Measurements from ENCODE around the gene ST6GAL1.
"Not testable (repeated sequence)": the region's sequence is repeated elsewhere in the genome, so short reads cannot be mapped to it uniquely, and the experiment has no call there.

Gene ST6GAL1

DNA sequence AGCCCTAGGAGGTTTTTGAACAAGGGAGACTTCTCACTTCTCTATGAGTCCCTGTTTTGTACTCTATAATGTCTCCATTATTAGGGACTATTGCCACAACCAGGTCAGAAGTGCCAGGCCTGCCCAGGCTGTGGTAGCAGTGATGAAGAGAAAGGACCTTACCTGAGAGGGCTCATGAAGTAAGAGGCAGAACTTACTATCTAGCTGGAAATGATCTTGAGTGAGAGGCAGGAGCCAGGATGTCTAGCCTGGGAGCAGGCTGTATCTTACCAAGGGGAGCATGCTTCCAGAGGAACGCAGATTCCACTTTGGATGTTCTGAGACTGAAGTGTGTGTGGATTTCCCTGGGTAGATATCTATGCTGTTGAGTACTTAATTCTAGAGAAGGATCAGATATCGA lies 115.7 kb downstream of the ST6GAL1 start:
- no peak for DNase-seq (ENCODE audit: low read depth)

DNA sequence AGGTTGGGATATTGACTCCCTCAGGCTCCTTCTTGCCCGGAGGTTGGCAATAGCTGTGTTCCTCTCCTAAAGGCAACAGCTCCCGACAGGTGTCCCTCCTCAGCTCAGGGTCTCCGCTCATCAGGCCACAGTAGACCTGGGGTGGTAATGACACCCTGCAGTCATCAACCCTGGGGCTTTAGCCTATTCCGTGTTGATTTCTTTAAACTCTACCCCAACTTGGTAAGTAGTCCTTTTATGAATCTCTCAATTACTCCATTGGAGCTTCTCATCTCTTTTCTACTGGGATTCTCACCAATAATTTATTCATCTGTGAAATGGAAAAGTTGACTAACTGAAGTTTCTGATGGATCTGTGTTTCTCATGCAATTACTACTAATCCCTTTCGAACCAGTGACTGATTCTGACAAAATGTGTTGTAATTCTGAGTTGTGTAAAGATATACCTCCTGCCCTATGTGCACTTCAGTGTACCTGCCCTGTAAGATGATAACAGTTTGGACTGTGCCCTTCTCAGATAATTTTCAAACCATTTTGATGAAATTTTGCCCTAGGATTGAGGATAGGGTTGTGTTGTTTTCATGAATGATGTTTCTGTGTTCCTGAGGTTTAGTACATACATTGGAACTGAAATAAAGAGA lies 119.3 kb downstream of the ST6GAL1 start:
- DNase-seq (ENCODE audit: low read depth): no peak

DNA sequence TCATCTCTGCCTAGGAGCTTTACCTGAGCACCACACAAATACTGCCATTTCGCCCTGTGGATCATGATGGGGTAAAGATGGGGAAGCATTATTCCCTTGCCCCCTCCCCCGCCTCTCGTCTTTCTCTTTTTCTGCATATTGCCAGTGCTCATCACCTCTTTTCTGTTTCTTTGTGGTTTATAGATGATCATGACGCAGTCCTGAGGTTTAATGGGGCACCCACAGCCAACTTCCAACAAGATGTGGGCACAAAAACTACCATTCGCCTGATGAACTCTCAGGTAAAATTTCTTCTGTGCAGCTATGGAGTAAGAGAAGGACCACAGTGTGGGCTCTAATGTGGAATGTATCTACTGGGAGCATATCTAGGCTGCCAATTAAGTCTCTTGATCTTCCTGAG lies 120.7 kb downstream of the ST6GAL1 start:
- no peak for DNase-seq (ENCODE audit: low read depth)

- no peak for DNase-seq (ENCODE audit: low read depth)
These were observed 121.5 kb downstream of the ST6GAL1 start for GRCh38 chr3:187051724-187052366.

DNA sequence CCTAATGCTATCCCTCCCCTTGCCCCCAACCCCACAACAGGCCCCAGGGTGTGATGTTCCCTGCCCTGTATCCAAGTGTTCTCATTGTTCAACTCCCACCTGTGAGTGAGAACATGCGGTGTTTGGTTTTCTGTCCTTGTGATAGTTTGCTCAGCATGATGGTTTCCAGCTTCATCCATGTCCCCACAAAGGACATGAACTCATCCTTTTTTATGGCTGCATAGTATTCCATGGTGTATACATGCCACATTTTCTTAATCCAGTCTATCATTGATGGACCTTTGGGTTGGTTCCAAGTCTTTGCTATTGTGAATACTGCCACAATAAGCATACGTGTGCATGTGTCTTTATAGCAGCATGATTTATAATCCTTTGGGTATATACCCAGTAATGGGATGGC lies 122.1 kb downstream of the ST6GAL1 start:
- DNase-seq (ENCODE audit: low read depth): not testable (repeated sequence)

DNA sequence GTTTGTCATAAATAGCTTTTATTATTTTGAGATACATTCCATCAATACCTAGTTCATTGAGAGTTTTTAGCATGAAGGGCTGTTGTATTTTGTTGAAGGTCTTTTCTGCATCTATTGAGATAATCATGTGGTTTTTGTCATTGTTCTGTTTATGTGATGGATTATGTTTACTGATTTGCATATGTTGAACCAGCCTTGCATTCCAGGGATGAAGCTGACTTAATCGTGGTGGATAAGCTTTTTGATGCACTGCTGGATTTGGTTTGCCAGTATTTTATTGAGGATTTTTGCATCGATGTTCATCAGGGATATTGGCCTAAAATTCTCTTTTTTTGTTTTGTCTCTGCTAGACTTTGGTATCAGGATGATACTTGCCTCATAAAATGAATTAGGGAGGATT lies 124.1 kb downstream of the ST6GAL1 start:
- DNase-seq (ENCODE audit: low read depth): not testable (repeated sequence)

DNA sequence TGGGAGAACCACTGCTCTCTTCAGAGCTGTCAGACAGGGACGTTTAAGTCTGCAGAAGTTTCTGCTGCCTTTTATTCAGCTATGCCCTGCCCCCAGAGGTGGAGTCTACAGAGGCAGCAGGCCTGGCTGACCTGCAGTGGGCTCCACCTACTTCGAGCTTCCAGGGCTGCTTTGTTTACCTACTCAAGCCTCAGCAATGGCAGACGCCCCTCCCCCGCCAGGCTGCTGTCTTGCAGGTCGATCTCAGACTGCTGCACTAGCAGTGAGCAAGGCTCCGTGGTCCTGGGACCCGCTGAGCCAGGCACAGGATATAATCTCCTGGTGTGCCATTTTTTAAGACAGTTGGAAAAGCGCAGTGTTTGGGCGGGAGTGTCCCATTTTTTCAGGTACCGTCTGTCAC lies 127.5 kb downstream of the ST6GAL1 start:
- DNase-seq (ENCODE audit: low read depth): not testable (repeated sequence)

GRCh38 chr3:187061748-187062147 lies 131.4 kb downstream of the ST6GAL1 start:
- no peak for DNase-seq (ENCODE audit: low read depth)

DNA sequence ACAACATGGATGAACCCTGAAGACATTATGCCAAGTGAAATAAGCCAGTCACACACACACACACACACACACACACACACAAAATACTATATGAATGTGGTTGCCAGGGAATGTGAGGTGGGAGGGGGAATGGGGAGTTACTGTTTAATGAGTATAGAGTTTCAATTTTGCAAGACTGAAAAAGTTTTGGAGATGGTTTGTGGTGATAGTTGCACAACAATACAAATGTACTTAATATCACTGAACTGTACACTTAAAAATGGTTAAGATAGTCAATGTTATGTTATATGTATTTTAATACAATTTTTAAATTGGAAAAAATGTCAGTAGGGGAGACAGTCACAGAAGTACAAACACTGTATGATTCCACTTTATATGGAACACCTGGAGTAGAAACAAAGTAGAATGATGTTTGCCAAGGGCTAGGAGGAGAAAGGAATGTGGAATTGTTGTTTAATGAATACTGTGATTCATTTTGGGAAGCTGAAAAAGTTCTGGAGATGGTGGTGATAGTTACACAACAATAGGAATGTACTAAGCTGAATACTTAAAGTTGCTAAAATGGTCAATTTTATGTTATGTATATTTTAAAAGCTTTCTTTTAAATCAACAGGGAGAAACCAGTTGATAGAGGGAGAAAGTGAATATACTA lies 132.3 kb downstream of the ST6GAL1 start:
- DNase-seq (ENCODE audit: low read depth): no peak

- no peak for DNase-seq (ENCODE audit: low read depth)
These were observed 133.2 kb downstream of the ST6GAL1 start for GRCh38 chr3:187063286-187064121.

GRCh38 chr3:187064210-187065115 lies 134.1 kb downstream of the ST6GAL1 start:
- no peak for DNase-seq (ENCODE audit: low read depth)

DNA sequence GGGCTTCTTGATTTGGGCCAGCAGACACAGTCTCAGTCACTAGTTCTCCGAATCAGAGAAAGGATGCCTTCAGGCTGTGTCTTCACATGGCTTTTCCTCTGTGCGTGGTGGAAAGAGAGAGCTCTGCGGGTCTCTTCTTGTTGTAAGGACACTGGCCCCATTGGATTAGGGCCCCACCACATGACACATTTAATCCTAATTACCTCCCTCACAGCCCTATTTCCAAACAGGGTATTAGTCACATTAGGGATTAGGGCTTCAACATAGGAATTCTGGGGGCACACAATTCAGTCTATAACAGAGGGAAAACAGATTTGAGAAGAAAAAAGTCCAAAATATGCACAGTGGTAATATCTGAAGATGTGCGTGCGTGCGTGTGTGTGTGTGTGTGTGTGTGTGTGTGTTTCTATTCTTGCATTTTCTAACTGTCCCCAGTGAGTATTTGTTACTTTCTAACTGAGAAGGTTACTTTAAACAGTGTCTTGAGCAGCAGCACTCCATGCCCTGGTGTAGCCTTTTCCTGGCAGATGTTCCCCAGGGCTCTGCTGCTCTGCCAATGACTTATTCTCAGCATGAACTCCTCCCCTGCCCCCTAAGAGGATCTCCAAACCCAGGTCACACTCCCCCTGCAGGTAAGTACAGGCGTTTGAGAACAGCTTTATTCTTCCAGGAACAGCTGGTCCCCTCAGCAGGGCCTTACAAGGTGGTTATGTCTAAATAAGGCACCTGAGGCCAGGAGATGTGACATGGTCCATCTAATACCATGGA lies 136.1 kb downstream of the ST6GAL1 start:
- peak; percentile 30 for DNase-seq (ENCODE audit: low read depth)

GRCh38 chr3:187068787-187069186 lies 138.5 kb downstream of the ST6GAL1 start:
- no peak for DNase-seq (ENCODE audit: low read depth)

- DNase-seq (ENCODE audit: low read depth): no peak
These were observed 139.7 kb downstream of the ST6GAL1 start for GRCh38 chr3:187069857-187070516.

DNA sequence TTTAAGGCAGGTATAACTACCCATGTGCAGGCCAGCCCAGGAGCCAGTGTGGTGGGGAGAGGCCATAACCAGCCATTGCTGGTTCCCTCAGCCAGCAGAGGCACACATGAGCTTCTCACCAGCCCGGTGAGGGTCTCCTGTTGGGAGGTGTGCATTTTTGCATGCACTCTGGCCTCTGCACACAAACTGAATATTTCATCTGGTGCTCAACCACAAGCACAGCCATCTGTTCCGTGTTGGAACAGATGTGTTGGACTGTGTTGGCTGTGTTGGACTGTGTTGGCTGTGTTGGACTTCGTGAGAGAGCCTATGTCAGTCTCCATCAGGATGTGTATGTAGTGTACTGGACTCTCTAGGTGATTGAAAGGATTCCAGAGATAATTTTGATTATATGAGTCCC lies 141.8 kb downstream of the ST6GAL1 start:
- DNase-seq (ENCODE audit: low read depth): no peak

DNA sequence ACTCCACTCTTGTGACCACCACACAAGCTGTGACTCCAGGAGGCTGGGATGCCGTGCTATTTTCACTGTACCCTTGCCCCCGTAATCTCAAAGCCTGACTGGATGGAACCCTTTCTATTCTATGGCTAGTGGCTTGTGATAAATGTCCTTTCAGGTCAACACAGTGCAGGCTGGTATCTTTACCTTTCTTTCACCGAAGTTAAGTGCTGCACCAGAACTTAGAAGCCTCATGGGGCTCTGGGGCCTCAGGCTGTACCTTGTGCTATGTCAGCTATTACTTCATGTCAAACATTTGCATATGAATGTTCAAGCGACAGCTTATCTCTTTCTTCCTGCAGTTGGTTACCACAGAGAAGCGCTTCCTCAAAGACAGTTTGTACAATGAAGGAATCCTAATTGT lies 142.2 kb downstream of the ST6GAL1 start:
- no peak for DNase-seq (ENCODE audit: low read depth)

- DNase-seq (ENCODE audit: low read depth): no peak
These were observed 143.3 kb downstream of the ST6GAL1 start for GRCh38 chr3:187073581-187074098.

DNA sequence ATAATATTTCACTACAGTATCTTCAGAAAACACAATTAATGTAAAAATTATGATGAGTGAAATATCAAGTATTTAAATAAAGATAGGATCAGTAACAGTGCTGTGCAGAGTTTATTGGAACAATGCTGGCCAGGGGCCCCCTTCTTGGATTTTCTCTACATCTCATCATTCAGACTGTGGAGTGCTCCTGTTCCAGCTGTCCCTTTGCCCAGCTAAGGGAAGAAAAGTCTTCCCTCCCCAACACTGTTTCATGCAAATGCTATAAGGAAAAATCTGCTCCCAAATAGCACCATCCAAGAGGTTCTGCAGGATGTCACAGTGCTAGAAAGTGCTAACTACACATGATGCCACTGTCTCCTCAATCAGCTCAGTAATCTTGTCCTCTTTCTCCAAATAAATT lies 144.5 kb downstream of the ST6GAL1 start:
- DNase-seq (ENCODE audit: low read depth): no peak

DNA sequence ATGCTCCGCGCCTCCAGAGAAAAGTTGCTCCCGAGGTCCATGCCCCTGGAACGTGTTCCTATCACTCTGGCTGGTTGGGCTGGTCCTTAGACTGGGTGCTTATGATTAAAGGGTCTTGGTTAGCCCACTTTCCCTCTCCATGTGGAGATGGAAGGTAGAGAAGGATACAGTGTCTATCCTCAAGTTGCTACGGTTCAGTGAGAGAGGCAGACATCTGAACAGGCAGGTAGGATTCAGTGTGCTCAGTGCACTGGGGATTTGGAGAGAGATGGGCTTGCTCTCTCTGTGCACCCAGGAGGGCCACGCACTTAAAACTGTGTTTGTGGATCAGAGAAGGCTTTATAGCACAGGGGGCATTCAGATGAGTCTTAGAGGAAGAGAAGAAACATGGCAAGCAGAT lies 146.0 kb downstream of the ST6GAL1 start:
- no peak for DNase-seq (ENCODE audit: low read depth)

- DNase-seq (ENCODE audit: low read depth): no peak
These were observed 146.8 kb downstream of the ST6GAL1 start for GRCh38 chr3:187077085-187077484.

Data from activated gamma-delta T cell treated with anti-CD3 and anti-CD28 coated beads, Interleukin-2, amount 50 U/mL, for 16 hours (primary cell).